Kidney (tissue), 14 donors: Measurements from ENCODE around the gene SH2D7. TPM values are rescaled to one million over a fixed set of nuclear protein-coding genes. Genes with fewer than 3 reads are reported as not detected.

Experiments
- DNase-seq, 5 donors: peaks; one replicate each; pipeline ENCODE4 v3.0.0-alpha.2; 2013 to 2020
- FAIRE-seq: peaks from 2 replicates; lab custom pipeline; 2012; peaks lifted over from hg19 to GRCh38; lab: Jason Lieb, UNC
- H3K27ac ChIP-seq, 2 donors: one replicate each; pipeline ENCODE4 v1.7.0; 2013; ENCODE audit warnings: low read depth in 2 of 2, low read length in 2 of 2, inconsistent platforms in 1 of 2
- H3K27me3 ChIP-seq: one replicate; pipeline ENCODE4 v1.7.1; 2013; ENCODE audit warnings: low read length, inconsistent platforms; ENCODE audit not compliant: control insufficient read depth, insufficient read depth
- H3K36me3 ChIP-seq, 3 donors: one replicate each; pipeline versions ENCODE4 v1.7.0 to v1.7.1; 2013; ENCODE audit warnings: low read length in 3 of 3, control low read depth in 1 of 3, inconsistent platforms in 1 of 3; ENCODE audit not compliant: insufficient read depth in 3 of 3, control insufficient read depth in 2 of 3
- H3K4me1 ChIP-seq, 3 donors: one replicate each; pipeline versions ENCODE4 v1.7.0 to v1.7.1; 2013; ENCODE audit warnings: low read length in 3 of 3, inconsistent platforms in 1 of 3, low read depth in 1 of 3; ENCODE audit not compliant: control insufficient read depth in 2 of 3, insufficient read depth in 2 of 3
- H3K4me3 ChIP-seq, 3 donors: one replicate each; pipeline versions ENCODE4 v1.7.0 to v1.8.1; 2013; ENCODE audit warnings: low read length in 3 of 3, control low read depth in 1 of 3, inconsistent platforms in 1 of 3
- H3K9ac ChIP-seq, 3 donors: one replicate each; pipeline versions ENCODE4 v1.7.0 to v1.7.1; 2013; ENCODE audit warnings: low read length in 3 of 3, control low read depth in 1 of 3, inconsistent platforms in 1 of 3
- H3K9me3 ChIP-seq, 3 donors: one replicate each; pipeline versions ENCODE4 v1.7.0 to v1.7.1; 2013; ENCODE audit warnings: low read length in 3 of 3, control low read depth in 1 of 3, inconsistent platforms in 1 of 3; ENCODE audit not compliant: control insufficient read depth in 2 of 3, insufficient read depth in 1 of 3
- intact Hi-C: fragments of 100-400 bp; cut with DNase I; formaldehyde crosslinking; loops from one replicate; pipeline ENCODE4 v1.11.1; 2022
- polyA plus RNA-seq: library from polyadenylated mRNA; stranded (reverse); fragments of 350-450 nt; fragmentation: Illumina TruSeq; extraction: RNeasy Lipid Tissue Mini Kit (QIAGEN cat#74804); gene quantifications from one replicate; pipeline ENCODE4 v1.2.3, GENCODE V29; 2014; ENCODE audit warnings: low read depth, low replicate concordance; ENCODE audit not compliant: insufficient read depth
- total RNA-seq: library from RNA; stranded (reverse); fragmentation: NEBNext Ultra II Directional; extraction: Animal tissue kit (Norgen Biotek cat#: 25700); gene quantifications from one replicate; pipeline ENCODE4 v1.2.1, GENCODE V29; 2021
- TF ChIP-seq, protein P1 (sequence below): IDR thresholded peaks from 3 replicates; pipeline ENCODE4 v1.5.1; 2012; ENCODE audit warnings: mild to moderate bottlenecking, moderate library complexity, borderline replicate concordance; ENCODE audit not compliant: insufficient read depth; ENCODE audit errors: extremely low read depth
- donor health status: control.
- donor health status: control.
- donor health status: control.
- donor health status: control.
- donor health status: control.
- donor health status: DM: yes; HTN: yes; CAD: no.
- donor health status: Normal renal cell carcinoma (clear cell type).

The SH2D7 gene
- total and polyA plus RNA-seq, 2 donors from 2014 or later, result not detected

DNA sequence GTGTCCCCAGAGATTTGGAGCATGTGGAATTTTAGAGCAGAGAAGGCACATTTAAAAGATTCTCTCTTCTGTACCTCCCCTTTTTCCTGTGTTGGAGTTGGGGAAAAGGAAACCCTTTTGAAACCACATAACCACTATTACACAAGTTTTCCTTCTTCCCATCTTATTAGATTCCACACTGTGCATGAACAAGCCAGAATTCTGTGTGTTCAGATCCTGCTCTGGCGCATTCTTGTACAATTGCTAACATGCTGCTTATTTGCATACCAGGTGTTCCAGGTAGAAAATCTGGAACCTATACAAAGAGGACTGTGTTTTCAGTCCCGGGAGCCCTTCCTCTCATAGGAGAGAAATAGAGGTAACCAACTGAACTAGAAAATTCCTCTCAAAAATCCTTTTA is 41.4 kb downstream of the SH2D7 start:
- intact Hi-C loops, result loop anchor here (10.0 kb wide), 1 partner anchor 61 kb away; no protein-coding TSS in a partner anchor
- H3K4me3 ChIP-seq, result no peak overlapping the region
- H3K36me3 ChIP-seq, result no peaks in the 10 kb centered on the region
- H3K27ac ChIP-seq, result no peak overlapping the region
- H3K4me1 ChIP-seq, result peaks cover 0 to 5% (median 0%) of the 10 kb centered on the region in 3 donors
- no peaks in the 10 kb centered on the region for H3K27me3 ChIP-seq
- DNase-seq (peak in 2 of 5 donors; percentile 17 to 19), FAIRE-seq (no peak)
- no peaks in the 10 kb centered on the region for H3K9me3 ChIP-seq
- TF ChIP-seq, protein P1, sequence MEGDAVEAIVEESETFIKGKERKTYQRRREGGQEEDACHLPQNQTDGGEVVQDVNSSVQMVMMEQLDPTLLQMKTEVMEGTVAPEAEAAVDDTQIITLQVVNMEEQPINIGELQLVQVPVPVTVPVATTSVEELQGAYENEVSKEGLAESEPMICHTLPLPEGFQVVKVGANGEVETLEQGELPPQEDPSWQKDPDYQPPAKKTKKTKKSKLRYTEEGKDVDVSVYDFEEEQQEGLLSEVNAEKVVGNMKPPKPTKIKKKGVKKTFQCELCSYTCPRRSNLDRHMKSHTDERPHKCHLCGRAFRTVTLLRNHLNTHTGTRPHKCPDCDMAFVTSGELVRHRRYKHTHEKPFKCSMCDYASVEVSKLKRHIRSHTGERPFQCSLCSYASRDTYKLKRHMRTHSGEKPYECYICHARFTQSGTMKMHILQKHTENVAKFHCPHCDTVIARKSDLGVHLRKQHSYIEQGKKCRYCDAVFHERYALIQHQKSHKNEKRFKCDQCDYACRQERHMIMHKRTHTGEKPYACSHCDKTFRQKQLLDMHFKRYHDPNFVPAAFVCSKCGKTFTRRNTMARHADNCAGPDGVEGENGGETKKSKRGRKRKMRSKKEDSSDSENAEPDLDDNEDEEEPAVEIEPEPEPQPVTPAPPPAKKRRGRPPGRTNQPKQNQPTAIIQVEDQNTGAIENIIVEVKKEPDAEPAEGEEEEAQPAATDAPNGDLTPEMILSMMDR, result no peak
- H3K9ac ChIP-seq, result no peak overlapping the region

DNA sequence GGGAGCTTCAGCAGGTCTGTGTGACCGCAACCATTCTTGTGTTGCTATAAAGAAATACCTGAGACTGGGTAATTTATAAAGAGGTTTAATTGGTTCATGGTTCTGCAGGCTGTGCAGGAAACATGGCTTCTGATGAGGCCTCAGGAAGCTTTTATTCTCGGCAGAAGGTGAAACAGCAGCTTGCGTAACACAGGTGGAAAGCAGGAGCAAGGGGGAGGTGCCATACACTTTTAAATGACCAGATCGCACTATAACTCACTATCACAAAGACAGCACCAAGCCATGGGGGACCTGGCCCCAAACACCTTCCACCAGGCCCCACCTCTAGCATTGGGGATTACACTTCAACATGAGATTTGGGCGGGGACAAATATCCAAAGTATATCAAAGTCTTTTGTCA is 47.2 kb downstream of the SH2D7 start:
- Histone ChIP-seq H3K4me3 (no peak overlapping the region), H3K9ac (no peak overlapping the region), H3K27me3 (no peaks in the 10 kb centered on the region), H3K4me1 (no peaks in the 10 kb centered on the region), H3K27ac (no peak overlapping the region), H3K9me3 (no peaks in the 10 kb centered on the region), H3K36me3 (no peaks in the 10 kb centered on the region)
- no peak for FAIRE-seq
- no peak for DNase-seq
- TF ChIP-seq, protein P1, result no peak
- intact Hi-C loops, result loop anchor here (10.0 kb wide), 1 partner anchor 55 kb away; no protein-coding TSS in a partner anchor

DNA sequence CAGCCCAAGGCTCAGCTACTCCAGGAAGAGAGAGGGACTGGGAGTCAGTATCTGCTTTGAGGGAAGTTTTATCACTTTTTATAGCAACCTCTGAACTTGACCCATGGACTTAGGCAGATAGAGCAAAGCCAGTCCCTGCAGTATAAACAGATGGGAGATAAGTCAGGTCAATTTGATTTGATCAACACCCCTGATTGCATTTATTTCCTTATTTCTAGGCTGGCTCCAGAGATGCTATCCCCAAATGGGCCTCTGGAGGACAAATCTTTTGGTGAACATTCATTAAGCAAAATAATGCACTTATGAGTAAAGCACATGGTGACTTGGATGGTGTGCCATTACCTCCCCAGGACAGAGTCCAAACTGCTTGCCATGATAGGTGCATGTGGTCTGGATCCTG is 47.9 kb downstream of the SH2D7 start:
- no peak for DNase-seq
- FAIRE-seq, result no peak
- H3K9me3 ChIP-seq, result no peaks in the 10 kb centered on the region
- no peak overlapping the region for H3K27ac ChIP-seq
- no peak overlapping the region for H3K9ac ChIP-seq
- H3K4me3 ChIP-seq, result no peak overlapping the region
- H3K36me3 ChIP-seq, result no peaks in the 10 kb centered on the region
- TF ChIP-seq, protein P1, result no peak
- H3K27me3 ChIP-seq, result no peaks in the 10 kb centered on the region
- intact Hi-C loops, result no loop called here
- no peaks in the 10 kb centered on the region for H3K4me1 ChIP-seq

DNA sequence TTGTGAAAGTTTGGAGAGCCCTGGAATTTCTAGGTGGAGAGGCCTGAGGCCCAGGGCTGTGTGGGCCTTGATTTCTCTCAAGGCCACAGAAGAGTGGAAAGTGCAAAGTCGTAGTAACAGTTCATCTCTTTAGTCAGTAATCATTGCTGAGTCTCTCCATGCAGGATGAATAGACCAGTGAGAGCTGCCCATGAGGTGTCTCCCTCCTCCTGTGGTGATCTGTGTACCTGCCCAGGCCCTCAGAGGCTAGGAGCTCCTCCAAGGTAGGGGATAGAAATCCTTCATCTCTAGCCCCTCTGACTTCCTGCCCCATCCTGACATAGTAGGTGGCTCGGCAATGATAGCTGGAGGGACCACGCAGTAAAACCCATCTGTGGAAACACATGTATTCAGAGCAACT is 50.0 kb downstream of the SH2D7 start:
- DNase-seq, result no peak
- Histone ChIP-seq H3K9me3 (no peaks in the 10 kb centered on the region), H3K36me3 (no peaks in the 10 kb centered on the region), H3K4me3 (no peak overlapping the region), H3K4me1 (no peaks in the 10 kb centered on the region), H3K9ac (no peak overlapping the region), H3K27ac (no peak overlapping the region), H3K27me3 (no peaks in the 10 kb centered on the region)
- FAIRE-seq, result no peak
- TF ChIP-seq, protein P1, result no peak
- intact Hi-C loops, result no loop called here
